OCI-LY1 (cell line): ENCODE data around the gene TRPM2.

ENCODE experiments used
- EZH2 ChIP-seq: fragments of 200-600 bp; sonication (generic), shearing (Covaris generic); IDR thresholded peaks from 2 replicates; pipeline ENCODE4 v1.8.0; 2017; ENCODE audit warnings: borderline replicate concordance, mixed run types, mild to moderate bottlenecking, antibody characterized with exemption, low read length, moderate library complexity, mixed read lengths
- TF ChIP-seq, protein P1 (sequence below): fragments of 200-600 bp; sonication (generic), shearing (Covaris generic); IDR thresholded peaks from 2 replicates; pipeline ENCODE4 v1.5.1; 2017; ENCODE audit warnings: mild to moderate bottlenecking, antibody characterized with exemption, low read length, moderate library complexity, mixed read lengths

DNA sequence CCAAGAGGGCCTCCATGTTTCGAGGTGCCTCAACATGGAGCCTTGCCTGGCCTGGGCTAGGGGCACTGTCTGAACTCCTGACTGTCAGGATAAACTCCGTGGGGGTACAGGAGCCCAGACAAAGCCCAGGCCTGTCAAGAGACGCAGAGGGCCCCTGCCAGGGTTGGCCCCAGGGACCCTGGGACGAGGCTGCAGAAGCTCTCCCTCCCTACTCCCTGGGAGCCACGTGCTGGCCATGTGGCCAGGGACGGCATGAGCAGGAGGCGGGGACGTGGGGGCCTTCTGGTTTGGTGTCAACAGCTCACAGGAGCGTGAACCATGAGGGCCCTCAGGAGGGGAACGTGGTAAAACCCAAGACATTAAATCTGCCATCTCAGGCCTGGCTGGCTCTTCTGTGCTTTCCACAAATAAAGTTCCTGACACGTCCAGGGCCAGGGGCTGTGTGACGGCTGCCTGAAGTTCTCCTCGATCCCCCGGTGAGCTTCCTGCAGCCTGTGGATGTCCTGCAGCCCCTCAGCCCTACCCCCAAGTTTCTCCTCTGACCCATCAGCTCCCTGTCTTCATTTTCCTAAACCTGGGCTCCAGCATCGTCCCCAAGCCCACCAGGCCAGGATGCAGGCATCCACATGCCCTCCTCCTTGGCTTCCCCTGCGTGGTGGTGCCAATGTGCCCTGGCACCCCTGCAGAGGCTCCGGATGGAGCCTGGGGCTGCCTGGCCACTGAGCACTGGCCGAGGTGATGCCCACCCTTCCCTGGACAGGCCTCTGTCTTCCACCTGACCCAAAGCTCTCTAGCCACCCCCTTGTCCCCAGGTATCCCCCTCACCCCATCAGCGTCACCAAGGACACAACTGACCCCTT, 89.1 kb downstream of the TRPM2 start:
- TF ChIP-seq EZH2, result no peak
- TF ChIP-seq, protein P1, sequence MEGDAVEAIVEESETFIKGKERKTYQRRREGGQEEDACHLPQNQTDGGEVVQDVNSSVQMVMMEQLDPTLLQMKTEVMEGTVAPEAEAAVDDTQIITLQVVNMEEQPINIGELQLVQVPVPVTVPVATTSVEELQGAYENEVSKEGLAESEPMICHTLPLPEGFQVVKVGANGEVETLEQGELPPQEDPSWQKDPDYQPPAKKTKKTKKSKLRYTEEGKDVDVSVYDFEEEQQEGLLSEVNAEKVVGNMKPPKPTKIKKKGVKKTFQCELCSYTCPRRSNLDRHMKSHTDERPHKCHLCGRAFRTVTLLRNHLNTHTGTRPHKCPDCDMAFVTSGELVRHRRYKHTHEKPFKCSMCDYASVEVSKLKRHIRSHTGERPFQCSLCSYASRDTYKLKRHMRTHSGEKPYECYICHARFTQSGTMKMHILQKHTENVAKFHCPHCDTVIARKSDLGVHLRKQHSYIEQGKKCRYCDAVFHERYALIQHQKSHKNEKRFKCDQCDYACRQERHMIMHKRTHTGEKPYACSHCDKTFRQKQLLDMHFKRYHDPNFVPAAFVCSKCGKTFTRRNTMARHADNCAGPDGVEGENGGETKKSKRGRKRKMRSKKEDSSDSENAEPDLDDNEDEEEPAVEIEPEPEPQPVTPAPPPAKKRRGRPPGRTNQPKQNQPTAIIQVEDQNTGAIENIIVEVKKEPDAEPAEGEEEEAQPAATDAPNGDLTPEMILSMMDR, result no peak
